ENCODE data around the gene HAUS6. TPM values are rescaled to one million over a fixed set of nuclear protein-coding genes. Genes with fewer than 3 reads are reported as not detected.

The HAUS6 gene
- total and polyA plus RNA-seq, 3 donors from 2014 or later, result 21.9 to 35.7 (median 30.4) TPM

GRCh38 chr9:19137282-19137681 is 34.6 kb upstream of the HAUS6 start:
- H3K36me3 ChIP-seq (ENCODE audit: low read depth, missing control alignments), result no peaks in the 10 kb centered on the region
- DNase-seq, result no peak
- no peaks in the 10 kb centered on the region for H3K4me1 ChIP-seq
- no peak for TF ChIP-seq POLR2A (IDR thresholded peaks at IDR 0.05)
- TF ChIP-seq, protein P1, sequence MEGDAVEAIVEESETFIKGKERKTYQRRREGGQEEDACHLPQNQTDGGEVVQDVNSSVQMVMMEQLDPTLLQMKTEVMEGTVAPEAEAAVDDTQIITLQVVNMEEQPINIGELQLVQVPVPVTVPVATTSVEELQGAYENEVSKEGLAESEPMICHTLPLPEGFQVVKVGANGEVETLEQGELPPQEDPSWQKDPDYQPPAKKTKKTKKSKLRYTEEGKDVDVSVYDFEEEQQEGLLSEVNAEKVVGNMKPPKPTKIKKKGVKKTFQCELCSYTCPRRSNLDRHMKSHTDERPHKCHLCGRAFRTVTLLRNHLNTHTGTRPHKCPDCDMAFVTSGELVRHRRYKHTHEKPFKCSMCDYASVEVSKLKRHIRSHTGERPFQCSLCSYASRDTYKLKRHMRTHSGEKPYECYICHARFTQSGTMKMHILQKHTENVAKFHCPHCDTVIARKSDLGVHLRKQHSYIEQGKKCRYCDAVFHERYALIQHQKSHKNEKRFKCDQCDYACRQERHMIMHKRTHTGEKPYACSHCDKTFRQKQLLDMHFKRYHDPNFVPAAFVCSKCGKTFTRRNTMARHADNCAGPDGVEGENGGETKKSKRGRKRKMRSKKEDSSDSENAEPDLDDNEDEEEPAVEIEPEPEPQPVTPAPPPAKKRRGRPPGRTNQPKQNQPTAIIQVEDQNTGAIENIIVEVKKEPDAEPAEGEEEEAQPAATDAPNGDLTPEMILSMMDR (IDR thresholded peaks at IDR 0.05), result no peak
- no peaks in the 10 kb centered on the region for H3K9me3 ChIP-seq
- H3K27ac ChIP-seq, result no peak overlapping the region
- intact Hi-C loops (cut with DNase I; ENCODE audit: low total_unique reads), result no loop called here
- 92 to 96% methylated on average over 1 of the region's 1 CpG for WGBS, 2 donors
- no peaks in the 10 kb centered on the region for H3K27me3 ChIP-seq
- no peak overlapping the region for H3K4me3 ChIP-seq

DNA sequence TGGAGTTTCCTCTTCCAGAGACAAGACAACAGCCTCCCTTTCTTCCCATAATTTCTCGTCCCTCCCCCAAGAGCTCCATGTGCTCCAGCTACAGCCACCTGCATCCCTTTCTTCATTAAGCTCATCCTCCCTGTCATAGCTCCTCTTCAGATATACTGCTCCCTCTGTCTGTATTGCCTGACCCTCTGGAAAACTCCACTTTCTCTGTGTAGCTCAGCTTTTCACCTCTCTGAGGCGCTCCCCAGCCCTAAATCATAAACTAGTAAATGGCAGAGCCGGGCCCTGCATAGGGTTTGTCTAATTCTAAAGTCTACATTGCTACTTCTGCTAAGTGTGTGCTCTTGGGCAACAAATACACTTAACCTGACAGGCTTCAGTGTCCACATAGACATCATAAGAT is 33.4 kb upstream of the HAUS6 start:
- no peak for DNase-seq
- Histone ChIP-seq H3K27ac (no peak overlapping the region), H3K9me3 (no peaks in the 10 kb centered on the region), H3K4me1 (no peaks in the 10 kb centered on the region), H3K36me3 (ENCODE audit: low read depth, missing control alignments) (no peaks in the 10 kb centered on the region), H3K4me3 (no peak overlapping the region), H3K27me3 (no peaks in the 10 kb centered on the region)
- intact Hi-C loops (cut with DNase I; ENCODE audit: low total_unique reads), result no loop called here
- 61 to 67% methylated on average over 3 of the region's 3 CpGs for WGBS, 2 donors
- TF ChIP-seq, protein P1 (IDR thresholded peaks at IDR 0.05), result no peak
- TF ChIP-seq POLR2A (IDR thresholded peaks at IDR 0.05), result no peak

GRCh38 chr9:19133549-19134345 is 31.0 kb upstream of the HAUS6 start:
- Histone ChIP-seq H3K9me3 (no peaks in the 10 kb centered on the region), H3K4me1 (peaks cover 8% of the 10 kb centered on the region), H3K4me3 (no peak overlapping the region), H3K27ac (no peak overlapping the region), H3K27me3 (no peaks in the 10 kb centered on the region), H3K36me3 (ENCODE audit: low read depth, missing control alignments) (no peaks in the 10 kb centered on the region)
- intact Hi-C loops (cut with DNase I; ENCODE audit: low total_unique reads), result no loop called here
- TF ChIP-seq, protein P1 (IDR thresholded peaks at IDR 0.05), result no peak
- WGBS, 2 donors, result 65 to 83% methylated on average over 6 of the region's 6 CpGs
- no peak for DNase-seq

DNA sequence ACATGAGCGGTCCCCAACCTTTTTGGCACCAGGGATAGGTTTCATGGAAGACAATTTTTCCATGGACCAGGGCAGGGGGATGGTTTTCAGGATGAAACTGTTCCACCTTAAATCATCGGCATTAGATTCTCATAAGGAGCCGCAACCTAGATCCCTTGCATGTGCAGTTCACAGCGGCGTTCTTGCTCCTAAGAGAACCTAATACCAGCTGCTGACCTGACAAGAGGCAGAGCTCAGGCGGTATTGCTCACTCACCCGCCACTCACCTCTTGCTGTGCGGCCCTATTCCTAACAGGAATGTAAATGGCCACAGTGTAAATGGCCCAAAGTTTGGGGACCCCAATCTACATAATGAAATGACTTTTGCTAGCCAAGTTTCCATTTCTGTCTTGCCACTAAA is 27.7 kb upstream of the HAUS6 start:
- Histone ChIP-seq H3K9me3 (no peaks in the 10 kb centered on the region), H3K4me1 (peaks cover 12% of the 10 kb centered on the region), H3K27ac (no peak overlapping the region), H3K27me3 (no peaks in the 10 kb centered on the region), H3K4me3 (no peak overlapping the region), H3K36me3 (ENCODE audit: low read depth, missing control alignments) (no peaks in the 10 kb centered on the region)
- TF ChIP-seq, protein P1 (IDR thresholded peaks at IDR 0.05), result no peak
- TF ChIP-seq POLR2A (IDR thresholded peaks at IDR 0.05), result no peak
- intact Hi-C loops (cut with DNase I; ENCODE audit: low total_unique reads), result no loop called here
- WGBS, 2 donors, result 73 to 88% methylated on average over 8 of the region's 8 CpGs
- no peak for DNase-seq

Measured in testis (tissue), 3 donors.